GM19043 (cell line): ENCODE data around the gene SLC18B1.
"Not testable (repeated sequence)": the region's sequence is repeated elsewhere in the genome, so short reads cannot be mapped to it uniquely, and the experiment has no call there.

Experiments
- ATAC-seq: cut with Tn5 transposase; IDR thresholded peaks from one replicate; pipeline ENCODE4 v1.9.1; 2021; ENCODE audit warnings: low read depth; ENCODE audit not compliant: unreplicated experiment

SLC18B1 gene

DNA sequence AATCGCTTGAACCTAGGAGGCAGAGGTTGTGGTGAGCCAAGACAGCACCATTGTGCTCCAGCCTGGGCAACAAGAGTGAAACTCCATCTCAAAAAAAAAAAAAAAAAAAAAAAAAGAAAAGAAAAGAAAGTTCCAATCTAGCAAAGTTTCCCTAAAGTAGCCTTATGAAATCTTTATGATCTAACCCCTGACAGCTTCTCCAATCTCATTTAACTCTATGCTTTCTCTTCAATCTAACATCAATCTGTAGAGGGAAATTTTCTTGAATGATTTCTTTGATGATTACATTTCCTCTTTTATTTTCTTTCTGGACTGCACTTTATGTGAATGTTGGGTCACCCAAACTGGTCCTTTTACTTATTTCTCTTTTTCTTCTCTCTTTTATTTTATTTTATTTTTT lies 2.2 kb upstream of the SLC18B1 start:
- ATAC-seq: no peak

DNA sequence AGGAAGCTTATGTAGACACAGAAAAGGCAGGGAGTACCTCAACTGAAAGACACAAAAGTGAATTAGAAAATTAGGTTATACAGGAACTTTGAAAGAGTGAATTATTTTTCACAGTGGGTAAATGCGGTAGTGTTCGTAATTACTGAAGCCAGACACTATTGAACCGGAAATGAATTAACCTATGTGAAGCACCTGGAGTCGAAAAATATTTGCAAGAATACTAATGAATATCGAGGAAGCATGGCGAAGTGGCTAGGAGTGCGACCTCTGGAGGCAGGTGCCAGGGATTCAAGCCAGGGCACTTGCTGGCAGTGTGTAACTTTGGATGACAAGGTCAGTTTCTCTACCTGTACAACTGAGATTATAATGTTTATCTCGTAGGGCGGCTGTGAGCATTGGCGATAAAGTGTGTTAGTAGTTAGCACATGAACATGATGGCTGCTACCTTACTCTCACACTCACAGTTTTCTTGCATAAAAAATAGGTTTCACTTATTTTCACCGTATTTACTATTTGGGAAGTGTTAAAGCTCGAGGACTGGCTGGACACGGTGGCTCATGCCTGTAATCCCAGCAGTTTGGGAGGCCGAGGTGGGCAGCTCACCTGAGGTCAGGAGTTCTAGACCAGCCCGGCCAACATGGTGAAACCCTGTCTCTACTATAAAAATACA lies 567 bp upstream of the SLC18B1 start:
- peak; percentile 82 for ATAC-seq

DNA sequence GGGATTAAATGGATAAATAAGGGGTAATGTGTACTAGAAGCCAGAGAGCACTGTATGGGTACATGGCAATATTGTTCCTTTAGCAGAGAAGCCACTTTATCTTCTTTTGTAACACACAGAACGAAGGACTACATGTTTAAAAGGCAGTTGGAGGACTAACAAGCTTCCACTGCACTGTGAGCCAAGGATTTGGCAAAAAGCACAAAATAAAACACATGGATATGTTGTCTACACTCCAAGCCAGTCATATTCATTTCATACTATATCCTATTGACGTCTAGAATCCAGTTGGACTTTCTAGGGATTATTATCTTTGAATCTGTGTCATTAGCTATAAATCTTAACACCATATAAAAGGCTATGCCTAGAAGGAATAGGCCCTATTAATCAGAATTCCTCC lies 3.0 kb downstream of the SLC18B1 start:
- no peak for ATAC-seq

DNA sequence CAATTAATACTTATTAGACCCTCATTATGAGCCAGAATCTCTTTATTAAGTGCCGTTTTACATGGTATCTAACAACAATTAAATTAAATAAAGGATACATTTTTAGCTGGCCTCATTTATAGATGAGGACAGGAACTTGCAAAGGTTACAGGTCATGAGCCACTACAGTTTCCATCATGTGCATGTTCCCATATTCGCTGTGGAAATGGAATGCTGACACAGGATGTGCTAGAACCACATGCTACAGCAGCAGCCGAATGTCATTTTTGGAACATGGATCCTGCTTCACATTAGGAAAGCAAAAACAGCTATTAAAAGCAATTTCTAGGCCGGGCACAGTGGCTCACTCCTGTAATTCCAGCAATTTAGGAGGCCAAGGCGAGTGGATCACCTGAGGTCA lies 5.9 kb downstream of the SLC18B1 start:
- no peak for ATAC-seq

DNA sequence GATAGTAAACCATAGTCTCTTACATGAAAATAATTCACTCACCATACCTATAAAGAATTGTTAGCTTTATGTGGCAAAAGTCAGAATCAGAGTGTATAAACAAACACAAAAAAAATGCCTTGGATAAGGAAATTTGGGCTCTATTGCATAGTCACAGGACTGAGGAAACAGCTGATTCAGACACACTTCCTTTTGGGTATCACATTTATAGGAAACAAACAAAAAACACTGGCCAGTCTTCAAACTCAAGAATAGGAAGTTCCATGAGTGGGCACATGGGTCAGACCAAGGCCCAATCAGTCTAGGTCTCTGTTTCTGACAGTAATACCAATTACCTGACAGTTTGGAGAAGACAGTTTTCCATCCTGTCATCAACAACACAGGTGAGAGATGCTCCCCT lies 8.0 kb downstream of the SLC18B1 start:
- ATAC-seq: no peak

DNA sequence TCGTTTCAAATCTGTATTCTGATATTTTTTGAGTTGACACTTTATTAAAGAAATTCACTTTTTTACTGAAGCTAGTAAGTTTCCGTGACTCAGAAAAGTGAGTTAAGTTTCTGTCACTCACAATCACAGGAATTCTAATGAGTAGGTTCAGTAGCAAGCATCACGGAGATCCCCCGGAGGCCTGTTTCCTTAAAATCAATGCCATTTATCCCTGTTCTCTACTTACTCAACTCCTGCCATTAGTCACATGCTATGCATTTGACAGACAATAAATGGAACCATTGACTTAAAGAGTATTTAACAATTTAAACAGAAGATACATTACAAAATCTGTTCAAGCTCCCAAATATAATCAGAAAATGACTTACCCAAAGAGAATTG lies 9.1 kb downstream of the SLC18B1 start:
- no peak for ATAC-seq

DNA sequence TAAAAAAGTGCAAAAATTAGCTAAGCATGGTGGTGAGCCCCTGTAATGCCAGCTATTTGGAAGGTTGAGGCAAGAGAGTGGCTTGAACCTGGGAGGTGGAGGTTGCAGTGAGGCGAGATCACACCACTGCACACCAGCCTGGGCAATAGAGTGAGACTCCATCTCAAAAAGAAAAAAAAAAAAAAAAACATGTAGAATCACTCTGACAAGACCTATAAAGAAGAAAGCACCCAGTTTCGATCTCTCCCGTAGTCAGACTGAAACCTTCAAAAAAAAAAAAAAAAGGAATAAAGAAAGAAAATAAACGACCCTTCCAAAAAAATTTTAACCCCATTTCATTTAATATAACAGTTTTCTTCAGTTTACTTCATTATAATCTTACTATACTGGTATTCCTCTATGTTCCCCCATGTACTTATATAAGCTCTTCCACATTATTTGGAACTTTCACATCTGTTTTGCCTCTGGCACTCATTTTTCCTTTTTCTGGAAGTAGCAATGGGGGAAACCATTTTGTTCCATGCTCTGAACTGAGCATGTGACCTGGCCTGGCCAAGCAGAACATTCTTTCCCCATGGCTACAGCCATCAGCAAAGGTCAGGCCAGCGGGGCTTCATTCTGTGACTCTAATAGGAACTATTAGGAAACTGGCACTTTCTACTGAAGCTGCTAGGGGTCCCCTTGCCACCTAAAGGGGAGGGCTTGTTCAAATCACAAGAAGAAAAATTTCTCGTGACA lies 9.6 kb downstream of the SLC18B1 start:
- ATAC-seq: no peak

DNA sequence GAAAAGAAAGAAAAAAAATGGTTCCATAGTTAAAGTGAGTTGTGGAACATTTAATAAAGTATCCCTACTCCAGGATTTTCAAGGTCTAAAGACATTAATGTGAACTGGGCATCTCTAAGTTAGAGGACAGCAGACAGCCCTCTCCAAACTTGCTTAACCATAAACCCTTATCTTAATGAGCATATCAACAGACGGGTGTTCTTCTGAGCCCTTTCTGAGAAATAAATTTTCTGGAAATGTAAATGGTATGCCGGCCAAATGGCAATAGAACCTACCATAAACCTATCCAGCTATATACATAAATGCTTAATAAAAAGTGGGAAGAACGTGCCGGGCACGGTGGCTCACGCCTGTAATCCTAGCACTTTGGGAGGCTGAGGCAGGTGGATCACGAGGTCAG lies 12.5 kb downstream of the SLC18B1 start:
- ATAC-seq: no peak

DNA sequence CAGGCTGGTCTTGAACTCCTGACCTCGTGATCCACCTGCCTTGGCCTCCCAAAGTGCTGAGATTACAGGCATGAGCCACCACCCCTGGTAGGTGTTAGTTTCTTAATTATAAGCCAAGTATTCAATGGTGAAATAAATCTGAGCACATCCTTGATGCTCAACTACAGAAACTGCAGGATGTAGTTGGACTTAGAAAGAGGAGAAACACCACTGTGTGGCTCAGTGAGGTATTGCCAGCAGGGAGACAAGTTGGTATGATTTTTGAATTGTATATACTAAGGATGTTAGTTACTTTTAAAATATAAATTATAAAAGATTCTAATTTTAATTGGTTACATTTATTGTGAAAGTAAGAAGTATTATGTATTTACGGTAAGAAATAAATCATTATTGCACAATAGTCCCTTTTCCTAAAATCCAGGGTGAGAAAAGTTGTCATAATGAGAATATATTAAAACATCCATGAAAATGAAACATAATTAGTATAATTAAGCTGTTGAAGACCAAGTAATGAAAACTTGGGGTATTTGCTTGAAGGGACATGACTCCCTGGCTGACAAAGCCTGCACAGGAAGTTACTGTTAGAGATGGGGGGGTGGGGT lies 17.6 kb downstream of the SLC18B1 start:
- ATAC-seq: peak; percentile 68

DNA sequence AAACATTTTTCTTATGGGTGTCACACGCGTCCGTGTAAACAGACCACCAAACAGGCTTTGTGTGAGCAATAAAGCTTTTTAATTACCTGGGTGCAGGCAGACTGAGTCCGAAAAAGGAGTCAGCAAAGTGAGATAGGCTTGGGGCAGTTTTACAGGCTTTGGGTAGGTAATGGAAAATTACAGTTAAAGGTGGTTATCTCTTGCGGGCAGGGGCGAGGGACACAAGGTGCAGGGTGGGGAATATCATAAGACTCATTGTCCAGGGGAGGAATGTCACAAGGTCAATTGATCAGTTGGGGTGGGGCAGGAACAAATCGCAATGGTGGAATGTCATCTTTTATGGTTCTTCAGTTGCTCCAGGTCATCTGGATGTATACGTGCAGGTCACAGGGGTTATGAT lies 20.6 kb downstream of the SLC18B1 start:
- ATAC-seq: not testable (repeated sequence)

DNA sequence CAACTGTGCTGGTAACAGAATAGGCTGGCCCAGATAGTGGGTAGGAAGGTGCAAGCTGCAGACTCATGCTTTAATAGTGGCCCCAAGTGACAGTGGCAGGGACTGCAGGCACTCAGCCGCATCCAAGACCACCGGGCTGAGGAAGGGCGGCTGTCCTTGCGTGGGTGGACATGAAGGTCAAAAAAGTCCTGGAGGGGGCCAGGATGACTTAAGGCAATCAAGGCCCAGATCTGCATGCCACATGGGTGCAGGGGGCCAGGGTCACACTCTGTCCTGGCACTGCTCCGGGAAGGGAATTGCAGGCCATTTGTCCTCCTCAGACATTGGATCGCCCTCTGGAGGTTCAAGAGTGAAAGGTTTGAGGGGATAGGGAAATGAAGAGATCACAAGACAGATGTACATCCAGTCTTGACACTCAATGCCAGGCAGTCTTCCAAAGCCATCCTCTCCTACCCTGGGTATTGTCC lies 30.4 kb downstream of the SLC18B1 start:
- ATAC-seq: peak; percentile 73

DNA sequence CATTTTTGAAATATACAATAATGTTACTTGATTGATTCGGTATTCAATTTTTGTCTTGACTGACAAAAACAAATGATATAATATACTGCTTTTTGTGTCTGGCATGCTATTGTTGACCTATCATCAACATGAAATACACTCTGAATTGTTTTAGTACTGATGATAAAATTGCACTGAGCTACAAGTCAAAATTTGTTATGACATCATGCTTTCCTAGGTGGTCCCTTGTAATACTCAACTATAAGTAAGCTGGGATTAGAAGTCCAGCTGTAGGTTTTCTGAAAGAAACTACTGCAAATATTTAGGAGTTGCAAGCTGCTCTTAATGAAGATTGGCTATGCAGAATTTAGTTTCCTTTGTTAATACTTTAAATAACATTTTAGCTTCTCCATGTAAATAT lies 32.9 kb downstream of the SLC18B1 start:
- no peak for ATAC-seq

DNA sequence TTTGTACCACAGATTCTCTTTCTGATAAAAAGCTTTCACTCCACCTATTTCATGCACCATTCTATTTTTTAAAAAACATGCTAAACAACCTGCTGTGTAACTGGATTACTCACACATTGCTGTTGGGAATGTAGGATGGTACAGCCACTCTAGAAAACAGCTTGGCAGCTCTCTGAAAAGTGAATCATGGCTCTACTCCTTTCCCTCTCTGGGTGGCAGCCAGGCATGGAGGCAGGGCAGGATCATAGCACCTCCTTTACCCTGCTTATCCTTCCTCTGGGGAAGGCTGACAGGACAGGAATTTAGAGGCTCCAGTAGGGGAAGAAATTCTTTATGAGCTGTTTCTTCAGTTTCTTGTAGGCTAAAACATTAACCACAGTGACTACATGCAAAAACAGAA lies 34.1 kb downstream of the SLC18B1 start:
- ATAC-seq: no peak

DNA sequence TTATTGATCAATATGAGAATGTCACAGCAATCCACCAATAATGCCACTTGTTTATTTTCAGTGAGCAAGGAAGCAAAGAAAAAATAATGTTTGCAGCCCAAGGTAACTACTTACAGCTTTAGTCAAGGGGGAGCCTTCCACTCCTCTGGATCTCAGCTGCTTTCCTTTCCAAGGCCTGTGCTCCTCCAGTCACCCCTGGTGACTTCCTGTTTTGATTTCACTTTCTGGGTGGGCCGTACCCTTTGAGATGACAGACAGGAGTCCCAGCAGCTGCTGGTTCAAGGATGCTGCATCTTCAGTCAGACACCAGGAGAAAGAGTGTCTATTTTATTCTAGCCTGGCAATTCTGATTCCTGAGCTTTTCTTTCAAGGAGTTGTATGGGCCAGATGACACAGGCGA lies 35.2 kb downstream of the SLC18B1 start:
- ATAC-seq: peak; percentile 93

DNA sequence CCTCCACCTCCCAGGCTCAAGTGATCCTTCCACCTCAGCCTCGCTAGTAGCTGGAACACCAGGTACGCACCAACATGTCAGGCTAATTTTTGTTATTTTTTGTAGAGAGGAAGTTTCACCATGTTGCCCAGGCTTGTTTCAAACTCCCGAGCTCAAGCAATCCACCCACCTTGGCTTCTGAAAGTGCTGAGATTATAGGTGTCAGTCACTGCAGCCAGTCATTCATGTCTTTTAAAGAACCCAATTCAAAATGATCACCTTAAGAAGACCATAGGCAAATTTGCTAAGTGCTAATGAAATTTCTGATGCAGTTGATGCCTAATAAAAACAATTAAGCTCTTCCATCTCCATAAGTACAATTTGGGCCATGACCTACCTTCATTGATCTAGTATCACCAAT lies 38.2 kb downstream of the SLC18B1 start:
- ATAC-seq: no peak

DNA sequence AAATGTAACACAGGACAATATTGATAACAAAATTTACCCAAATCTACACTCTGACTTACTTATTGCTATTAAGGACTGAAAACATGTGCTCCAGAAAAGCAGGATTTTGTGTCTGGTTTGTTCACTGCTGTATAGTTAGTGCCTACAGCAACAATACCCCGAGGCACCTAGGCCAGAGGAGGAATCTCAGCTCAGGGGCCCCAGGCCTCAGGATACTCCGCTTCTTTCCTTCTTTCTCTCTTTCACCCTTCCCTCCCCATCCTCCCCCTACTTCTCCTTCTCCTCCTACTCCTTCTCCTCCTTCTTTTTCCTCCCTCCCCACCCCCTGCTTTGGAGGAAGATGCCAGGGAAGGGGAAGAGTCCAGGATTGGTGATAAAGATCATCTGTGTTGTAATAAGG lies 39.7 kb downstream of the SLC18B1 start:
- no peak for ATAC-seq

DNA sequence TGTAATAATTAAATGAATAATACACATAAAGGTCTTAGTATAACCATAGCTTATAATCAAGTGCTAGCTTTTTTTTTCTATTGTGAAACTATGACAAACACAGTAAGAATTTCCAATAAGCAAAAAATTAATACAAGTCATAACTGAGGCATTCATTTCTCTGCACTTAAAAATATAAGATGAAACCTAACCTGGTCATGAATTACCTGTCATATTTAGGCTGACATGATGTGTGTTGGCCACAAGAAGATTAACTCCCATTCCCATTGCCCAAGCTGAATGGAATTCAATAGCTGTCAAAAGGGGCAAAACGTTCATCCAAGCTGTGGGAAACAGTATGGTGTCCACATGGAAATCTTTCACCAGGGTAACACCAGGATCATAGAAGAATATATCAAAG lies 46.2 kb downstream of the SLC18B1 start:
- ATAC-seq: no peak

DNA sequence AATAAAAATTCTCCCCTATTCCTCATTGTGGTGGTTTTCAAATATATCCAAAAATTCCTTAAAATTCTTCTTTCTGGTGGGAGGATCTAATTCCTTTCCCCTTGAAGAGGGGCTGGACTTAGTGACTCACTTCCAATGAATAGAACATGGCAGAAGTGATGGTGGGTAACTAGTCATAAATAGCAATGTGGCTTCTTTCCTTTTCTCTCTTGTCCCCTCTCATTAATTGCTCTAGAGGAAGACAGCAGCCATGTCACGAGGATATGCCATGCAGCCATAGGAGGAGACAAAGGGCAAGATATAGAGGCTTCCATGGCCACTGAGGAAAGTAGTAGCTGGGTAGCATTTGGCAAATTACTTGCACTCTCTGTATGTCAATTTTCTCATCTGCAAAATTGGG lies 46.6 kb downstream of the SLC18B1 start:
- ATAC-seq: no peak

DNA sequence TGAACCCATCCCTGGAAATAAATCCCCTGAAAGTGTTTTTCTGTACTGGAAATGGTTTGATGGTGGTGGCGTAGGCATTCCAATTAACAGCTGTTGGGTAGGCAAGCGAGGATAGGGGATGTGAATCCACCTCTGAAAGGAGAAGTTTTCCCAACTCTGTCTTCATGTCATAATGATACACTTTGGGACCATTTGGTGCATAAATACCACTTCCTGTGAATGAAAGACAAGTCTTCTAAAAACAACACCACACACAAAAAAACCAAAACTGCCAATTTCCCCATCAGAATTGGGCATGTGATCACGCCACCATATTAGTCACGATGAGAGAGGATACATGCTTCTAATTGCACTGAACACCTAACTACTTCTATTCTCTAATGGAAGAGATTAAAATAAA lies 47.1 kb downstream of the SLC18B1 start:
- peak; percentile 41 for ATAC-seq

DNA sequence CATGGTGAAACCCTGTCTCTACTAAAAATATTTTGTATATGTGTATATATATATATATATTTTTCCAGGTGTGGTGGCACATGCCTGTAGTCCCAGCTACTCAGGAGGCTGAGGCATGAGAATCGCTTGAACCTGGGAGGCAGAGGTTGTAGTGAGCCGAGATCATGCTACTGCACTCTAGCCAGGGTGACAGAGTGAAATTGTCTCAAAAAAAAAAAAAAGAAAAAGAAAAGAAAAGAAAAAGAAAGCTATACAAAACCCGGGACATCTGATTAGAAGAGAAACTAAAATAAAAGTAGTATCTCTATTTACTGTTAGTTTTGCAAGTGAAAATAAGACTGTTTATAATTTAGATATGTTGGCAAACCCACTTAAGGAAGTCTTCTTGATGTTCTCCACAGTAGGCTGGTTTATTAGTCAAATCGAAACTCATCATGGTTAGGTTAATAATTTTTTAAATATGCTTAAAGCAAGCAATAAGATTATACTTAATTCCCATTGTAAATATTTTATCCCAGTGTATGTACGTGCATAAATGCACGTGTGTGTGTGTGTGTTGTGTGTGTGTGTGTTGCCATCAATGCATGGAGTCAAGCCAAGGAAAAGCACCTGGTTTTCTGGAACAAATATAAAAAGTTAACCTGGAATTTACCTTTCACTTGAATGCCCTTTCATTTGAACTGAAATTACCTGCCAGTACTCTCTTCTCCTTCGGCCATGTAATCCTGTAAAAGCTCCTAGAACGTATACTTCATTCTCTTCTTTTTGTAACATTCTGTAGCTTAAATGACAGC lies 47.8 kb downstream of the SLC18B1 start:
- peak; percentile 79 for ATAC-seq

DNA sequence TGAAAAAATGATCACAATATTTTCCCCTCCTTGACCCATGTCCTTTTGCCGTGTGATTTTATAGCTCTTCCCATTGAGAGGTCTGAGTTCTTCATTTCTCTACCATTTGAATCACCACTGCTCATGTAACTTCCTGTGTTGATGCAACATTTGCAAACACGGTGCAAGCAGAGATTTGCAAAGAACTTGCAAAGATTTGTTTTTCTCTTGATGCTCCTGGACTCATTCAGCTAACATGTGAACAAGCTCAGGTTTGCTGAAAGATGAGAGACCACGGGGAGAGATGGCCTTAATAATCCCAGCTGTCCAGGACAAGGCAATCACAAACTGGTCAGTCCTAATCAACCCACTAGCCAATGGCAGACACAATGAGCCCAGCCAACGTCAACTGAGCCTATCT lies 49.3 kb downstream of the SLC18B1 start:
- no peak for ATAC-seq
